SK-N-SH (cell line): Measurements from ENCODE around the gene ROR2.

Experiments used
- EZH2phosphoT487 ChIP-seq: fragments of 200-600 bp; sonication (generic); IDR thresholded peaks from 2 replicates; pipeline ENCODE4 v1.6.1; 2017; ENCODE audit warnings: low read depth, mixed run types, mild to moderate bottlenecking, antibody characterized with exemption, moderate library complexity, borderline replicate concordance
- POLR2AphosphoS5 ChIP-seq: IDR thresholded peaks from 2 replicates; pipeline ENCODE4 v1.6.1; 2012; ENCODE audit warnings: low read depth, low read length
- RCOR1 ChIP-seq: fragments of 150-350 bp; IDR thresholded peaks from 2 replicates; pipeline ENCODE4 v1.6.1; 2017; ENCODE audit warnings: antibody characterized with exemption, low read length
- SMC3 ChIP-seq: IDR thresholded peaks from 2 replicates; pipeline ENCODE4 v1.6.1; 2012; ENCODE audit warnings: low read depth, low read length, improper control_type of control experiment
- USF1 ChIP-seq: IDR thresholded peaks from 2 replicates; pipeline ENCODE4 v1.4.0; 2012; ENCODE audit warnings: low read depth, borderline replicate concordance
- TF ChIP-seq, protein P1 (sequence below): fragments of 200-600 bp; sonication (generic); IDR thresholded peaks from 2 replicates; pipeline ENCODE4 v1.6.1; 2017; ENCODE audit warnings: antibody characterized with exemption, mild to moderate bottlenecking, moderate library complexity
- TF ChIP-seq, protein P2 (sequence below): IDR thresholded peaks from 2 replicates; pipeline ENCODE4 v1.6.1; 2012; ENCODE audit warnings: mild to moderate bottlenecking, low read depth, low read length, moderate library complexity

GRCh38 chr9:91833096-91833877 is 116.7 kb downstream of the ROR2 start:
- TF ChIP-seq, protein P1, sequence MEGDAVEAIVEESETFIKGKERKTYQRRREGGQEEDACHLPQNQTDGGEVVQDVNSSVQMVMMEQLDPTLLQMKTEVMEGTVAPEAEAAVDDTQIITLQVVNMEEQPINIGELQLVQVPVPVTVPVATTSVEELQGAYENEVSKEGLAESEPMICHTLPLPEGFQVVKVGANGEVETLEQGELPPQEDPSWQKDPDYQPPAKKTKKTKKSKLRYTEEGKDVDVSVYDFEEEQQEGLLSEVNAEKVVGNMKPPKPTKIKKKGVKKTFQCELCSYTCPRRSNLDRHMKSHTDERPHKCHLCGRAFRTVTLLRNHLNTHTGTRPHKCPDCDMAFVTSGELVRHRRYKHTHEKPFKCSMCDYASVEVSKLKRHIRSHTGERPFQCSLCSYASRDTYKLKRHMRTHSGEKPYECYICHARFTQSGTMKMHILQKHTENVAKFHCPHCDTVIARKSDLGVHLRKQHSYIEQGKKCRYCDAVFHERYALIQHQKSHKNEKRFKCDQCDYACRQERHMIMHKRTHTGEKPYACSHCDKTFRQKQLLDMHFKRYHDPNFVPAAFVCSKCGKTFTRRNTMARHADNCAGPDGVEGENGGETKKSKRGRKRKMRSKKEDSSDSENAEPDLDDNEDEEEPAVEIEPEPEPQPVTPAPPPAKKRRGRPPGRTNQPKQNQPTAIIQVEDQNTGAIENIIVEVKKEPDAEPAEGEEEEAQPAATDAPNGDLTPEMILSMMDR: no peak
- TF ChIP-seq POLR2AphosphoS5 (no peak), USF1 (no peak), EZH2phosphoT487 (no peak), RCOR1 (no peak), SMC3 (no peak)
- TF ChIP-seq, protein P2, sequence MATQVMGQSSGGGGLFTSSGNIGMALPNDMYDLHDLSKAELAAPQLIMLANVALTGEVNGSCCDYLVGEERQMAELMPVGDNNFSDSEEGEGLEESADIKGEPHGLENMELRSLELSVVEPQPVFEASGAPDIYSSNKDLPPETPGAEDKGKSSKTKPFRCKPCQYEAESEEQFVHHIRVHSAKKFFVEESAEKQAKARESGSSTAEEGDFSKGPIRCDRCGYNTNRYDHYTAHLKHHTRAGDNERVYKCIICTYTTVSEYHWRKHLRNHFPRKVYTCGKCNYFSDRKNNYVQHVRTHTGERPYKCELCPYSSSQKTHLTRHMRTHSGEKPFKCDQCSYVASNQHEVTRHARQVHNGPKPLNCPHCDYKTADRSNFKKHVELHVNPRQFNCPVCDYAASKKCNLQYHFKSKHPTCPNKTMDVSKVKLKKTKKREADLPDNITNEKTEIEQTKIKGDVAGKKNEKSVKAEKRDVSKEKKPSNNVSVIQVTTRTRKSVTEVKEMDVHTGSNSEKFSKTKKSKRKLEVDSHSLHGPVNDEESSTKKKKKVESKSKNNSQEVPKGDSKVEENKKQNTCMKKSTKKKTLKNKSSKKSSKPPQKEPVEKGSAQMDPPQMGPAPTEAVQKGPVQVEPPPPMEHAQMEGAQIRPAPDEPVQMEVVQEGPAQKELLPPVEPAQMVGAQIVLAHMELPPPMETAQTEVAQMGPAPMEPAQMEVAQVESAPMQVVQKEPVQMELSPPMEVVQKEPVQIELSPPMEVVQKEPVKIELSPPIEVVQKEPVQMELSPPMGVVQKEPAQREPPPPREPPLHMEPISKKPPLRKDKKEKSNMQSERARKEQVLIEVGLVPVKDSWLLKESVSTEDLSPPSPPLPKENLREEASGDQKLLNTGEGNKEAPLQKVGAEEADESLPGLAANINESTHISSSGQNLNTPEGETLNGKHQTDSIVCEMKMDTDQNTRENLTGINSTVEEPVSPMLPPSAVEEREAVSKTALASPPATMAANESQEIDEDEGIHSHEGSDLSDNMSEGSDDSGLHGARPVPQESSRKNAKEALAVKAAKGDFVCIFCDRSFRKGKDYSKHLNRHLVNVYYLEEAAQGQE: no peak
